Measurements from ENCODE around the gene TTK.

- TF ChIP-seq, protein P1, sequence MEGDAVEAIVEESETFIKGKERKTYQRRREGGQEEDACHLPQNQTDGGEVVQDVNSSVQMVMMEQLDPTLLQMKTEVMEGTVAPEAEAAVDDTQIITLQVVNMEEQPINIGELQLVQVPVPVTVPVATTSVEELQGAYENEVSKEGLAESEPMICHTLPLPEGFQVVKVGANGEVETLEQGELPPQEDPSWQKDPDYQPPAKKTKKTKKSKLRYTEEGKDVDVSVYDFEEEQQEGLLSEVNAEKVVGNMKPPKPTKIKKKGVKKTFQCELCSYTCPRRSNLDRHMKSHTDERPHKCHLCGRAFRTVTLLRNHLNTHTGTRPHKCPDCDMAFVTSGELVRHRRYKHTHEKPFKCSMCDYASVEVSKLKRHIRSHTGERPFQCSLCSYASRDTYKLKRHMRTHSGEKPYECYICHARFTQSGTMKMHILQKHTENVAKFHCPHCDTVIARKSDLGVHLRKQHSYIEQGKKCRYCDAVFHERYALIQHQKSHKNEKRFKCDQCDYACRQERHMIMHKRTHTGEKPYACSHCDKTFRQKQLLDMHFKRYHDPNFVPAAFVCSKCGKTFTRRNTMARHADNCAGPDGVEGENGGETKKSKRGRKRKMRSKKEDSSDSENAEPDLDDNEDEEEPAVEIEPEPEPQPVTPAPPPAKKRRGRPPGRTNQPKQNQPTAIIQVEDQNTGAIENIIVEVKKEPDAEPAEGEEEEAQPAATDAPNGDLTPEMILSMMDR (conservative IDR thresholded peaks at IDR 0.05 in 1 of 2, IDR thresholded peaks at IDR 0.05 in 1 of 2; ENCODE audit: extremely low read depth in 1 of 2, insufficient read depth in 1 of 2, low read depth in 1 of 2, low read length in 2 of 2) = no peak
- no peak for TF ChIP-seq EZH2 (IDR thresholded peaks at IDR 0.05; ENCODE audit: borderline replicate concordance, low read length)
Measured at GRCh38 chr6:79981652-79982051, 22.8 kb upstream of the TTK start.

Data from mammary epithelial cell (primary cell).